Activated gamma-delta T cell treated with Interleukin-2 at 50 U/mL for 16 hours (primary cell): Measurements from ENCODE around the gene STOML1.
A peak's percentile ranks its signal among the peaks of the same experiment; 100 is the strongest.
"Not testable (repeated sequence)": the region's sequence is repeated elsewhere in the genome, so short reads cannot be mapped to it uniquely, and the experiment has no call there.

ENCODE experiments used
- DNase-seq: peaks from one replicate; pipeline ENCODE4 v3.0.0-alpha.2; 2020

The STOML1 gene

GRCh38 chr15:73986055-73986775 is 5.9 kb downstream of the STOML1 start:
- DNase-seq: no peak

- no peak for DNase-seq
Measured at GRCh38 chr15:73985101-73985873, 6.8 kb downstream of the STOML1 start.

- no peak for DNase-seq
Measured at GRCh38 chr15:73984208-73984979, 7.7 kb downstream of the STOML1 start.

- DNase-seq: no peak
Measured at GRCh38 chr15:73983773-73984172, 8.3 kb downstream of the STOML1 start.

GRCh38 chr15:73983211-73983727 is 8.8 kb downstream of the STOML1 start:
- no peak for DNase-seq

- no peak for DNase-seq
Measured at GRCh38 chr15:73982222-73982962, 9.7 kb downstream of the STOML1 start.

- no peak for DNase-seq
Measured at GRCh38 chr15:73981761-73982221, 10.3 kb downstream of the STOML1 start.

GRCh38 chr15:73979636-73980035 is 12.5 kb downstream of the STOML1 start:
- DNase-seq: no peak

GRCh38 chr15:73978896-73979295 is 13.2 kb downstream of the STOML1 start:
- DNase-seq: no peak

GRCh38 chr15:73975440-73976125 is 16.5 kb downstream of the STOML1 start:
- not testable (repeated sequence) for DNase-seq

GRCh38 chr15:73973683-73974200 is 18.4 kb downstream of the STOML1 start:
- not testable (repeated sequence) for DNase-seq

- peak; percentile 69 for DNase-seq
Measured at GRCh38 chr15:73972984-73973682, 19.0 kb downstream of the STOML1 start.

- no peak for DNase-seq
Measured at GRCh38 chr15:73969151-73969759, 22.8 kb downstream of the STOML1 start.

GRCh38 chr15:73968461-73968860 is 23.6 kb downstream of the STOML1 start:
- no peak for DNase-seq

- no peak for DNase-seq
Measured at GRCh38 chr15:73965758-73966113, 26.4 kb downstream of the STOML1 start.

- no peak for DNase-seq
Measured at GRCh38 chr15:73965094-73965757, 26.9 kb downstream of the STOML1 start.

GRCh38 chr15:73964736-73965093 is 27.4 kb downstream of the STOML1 start:
- peak; percentile 89 for DNase-seq

- no peak for DNase-seq
Measured at GRCh38 chr15:73962433-73962832, 29.7 kb downstream of the STOML1 start.

- not testable (repeated sequence) for DNase-seq
Measured at GRCh38 chr15:73960472-73961070, 31.5 kb downstream of the STOML1 start.

- no peak for DNase-seq
Measured at GRCh38 chr15:73959801-73960200, 32.3 kb downstream of the STOML1 start.
